ENCODE measurements around the gene ARNT2.

Gene ARNT2

DNA sequence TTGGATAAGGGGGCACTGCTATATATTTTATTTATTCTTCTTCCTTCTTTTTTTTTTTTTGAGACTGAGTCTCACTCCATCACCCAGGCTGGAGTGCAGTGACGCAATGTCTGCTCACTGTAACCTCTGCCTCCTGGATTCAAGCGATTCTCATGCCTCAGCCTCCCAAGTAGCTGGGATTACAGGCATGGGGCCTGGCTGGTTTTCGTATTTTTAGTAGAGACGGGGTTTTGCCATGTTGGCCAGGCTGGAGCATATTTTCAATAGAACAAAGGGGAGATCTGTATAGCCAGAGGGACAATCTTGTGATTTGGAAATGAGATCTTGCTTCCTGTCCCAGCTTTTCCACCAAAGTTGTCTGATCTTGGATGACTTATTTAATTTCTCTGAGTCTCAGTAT, 157.9 kb downstream of the ARNT2 start:
- no peak overlapping the region for H3K4me3 ChIP-seq (ENCODE audit: low read length)
- DNase-seq (ENCODE audit: low read depth), result peak; percentile 31
- TF ChIP-seq, protein P1, sequence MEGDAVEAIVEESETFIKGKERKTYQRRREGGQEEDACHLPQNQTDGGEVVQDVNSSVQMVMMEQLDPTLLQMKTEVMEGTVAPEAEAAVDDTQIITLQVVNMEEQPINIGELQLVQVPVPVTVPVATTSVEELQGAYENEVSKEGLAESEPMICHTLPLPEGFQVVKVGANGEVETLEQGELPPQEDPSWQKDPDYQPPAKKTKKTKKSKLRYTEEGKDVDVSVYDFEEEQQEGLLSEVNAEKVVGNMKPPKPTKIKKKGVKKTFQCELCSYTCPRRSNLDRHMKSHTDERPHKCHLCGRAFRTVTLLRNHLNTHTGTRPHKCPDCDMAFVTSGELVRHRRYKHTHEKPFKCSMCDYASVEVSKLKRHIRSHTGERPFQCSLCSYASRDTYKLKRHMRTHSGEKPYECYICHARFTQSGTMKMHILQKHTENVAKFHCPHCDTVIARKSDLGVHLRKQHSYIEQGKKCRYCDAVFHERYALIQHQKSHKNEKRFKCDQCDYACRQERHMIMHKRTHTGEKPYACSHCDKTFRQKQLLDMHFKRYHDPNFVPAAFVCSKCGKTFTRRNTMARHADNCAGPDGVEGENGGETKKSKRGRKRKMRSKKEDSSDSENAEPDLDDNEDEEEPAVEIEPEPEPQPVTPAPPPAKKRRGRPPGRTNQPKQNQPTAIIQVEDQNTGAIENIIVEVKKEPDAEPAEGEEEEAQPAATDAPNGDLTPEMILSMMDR (conservative IDR thresholded peaks at IDR 0.05; ENCODE audit: low read length), result no peak

DNA sequence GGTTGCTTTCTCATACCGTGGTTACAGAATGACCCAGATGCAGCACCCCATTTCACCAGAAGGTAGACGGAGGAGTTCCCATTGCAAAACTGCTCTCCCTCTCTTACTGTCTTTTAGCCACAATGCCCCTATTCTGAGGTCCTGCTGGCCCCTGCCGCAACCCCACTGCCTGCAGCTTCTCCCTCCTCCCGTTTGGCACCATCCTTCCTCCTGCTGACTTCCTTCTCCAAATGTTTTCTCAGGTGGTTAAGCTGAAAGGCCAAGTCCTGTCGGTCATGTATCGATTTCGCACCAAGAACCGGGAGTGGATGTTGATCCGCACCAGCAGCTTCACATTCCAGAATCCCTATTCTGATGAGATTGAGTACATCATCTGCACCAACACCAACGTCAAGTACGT, 158.7 kb downstream of the ARNT2 start:
- no peak for DNase-seq (ENCODE audit: low read depth)
- TF ChIP-seq, protein P1 (conservative IDR thresholded peaks at IDR 0.05; ENCODE audit: low read length), result no peak
- H3K4me3 ChIP-seq (ENCODE audit: low read length), result no peak overlapping the region

DNA sequence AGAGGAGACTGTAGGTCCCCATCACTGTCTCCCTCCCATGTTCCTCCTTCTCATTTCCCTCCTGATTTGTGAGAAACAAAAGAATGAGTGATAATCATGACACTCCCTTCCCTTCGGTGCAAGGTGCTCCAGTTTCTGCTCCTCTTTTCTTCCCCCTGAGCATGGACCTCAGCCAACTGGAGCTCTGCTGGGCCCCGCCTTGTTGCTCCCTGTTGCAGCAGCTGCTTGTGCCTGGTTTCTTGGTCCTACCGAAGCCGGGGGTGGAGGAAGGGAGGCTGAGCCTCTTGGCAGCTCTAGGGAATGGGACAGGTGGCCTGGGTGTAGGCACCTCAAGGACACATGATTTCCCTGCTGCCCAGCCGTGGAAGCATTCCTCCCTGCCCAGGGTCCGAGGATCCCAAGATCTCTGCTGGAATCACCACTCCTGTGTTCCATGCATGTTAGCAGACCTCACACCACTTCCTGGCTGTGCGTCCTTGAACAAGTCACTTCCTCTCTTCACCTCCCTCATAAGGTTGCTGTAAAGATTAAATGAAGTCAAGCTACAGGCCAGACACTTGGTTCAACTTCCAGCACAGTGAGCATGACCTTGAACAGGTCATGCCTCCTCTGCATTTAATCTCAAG, 159.3 kb downstream of the ARNT2 start:
- H3K4me3 ChIP-seq (ENCODE audit: low read length), result no peak overlapping the region
- DNase-seq (ENCODE audit: low read depth), result no peak
- TF ChIP-seq, protein P1 (conservative IDR thresholded peaks at IDR 0.05; ENCODE audit: low read length), result no peak

DNA sequence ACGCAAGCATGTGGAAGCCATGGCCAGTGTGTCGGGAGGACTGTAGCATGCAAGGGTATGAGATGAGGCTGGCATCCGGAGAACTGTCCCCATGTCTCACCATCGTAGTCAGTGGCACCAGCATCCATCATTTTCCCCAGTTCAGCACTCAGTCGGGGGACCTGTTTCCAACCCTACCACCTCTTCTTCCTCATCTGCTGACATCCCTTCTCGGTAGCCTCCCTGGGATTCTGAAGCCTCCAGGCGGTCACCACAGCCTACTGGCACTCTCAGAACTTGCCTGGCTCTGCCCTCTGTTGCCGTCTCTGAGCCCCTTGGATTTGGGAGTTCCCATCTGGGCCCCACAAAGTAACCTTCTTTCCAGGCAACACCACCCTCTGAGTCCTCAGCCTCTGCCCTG, 159.9 kb downstream of the ARNT2 start:
- DNase-seq (ENCODE audit: low read depth), result no peak
- TF ChIP-seq, protein P1 (conservative IDR thresholded peaks at IDR 0.05; ENCODE audit: low read length), result no peak
- no peak overlapping the region for H3K4me3 ChIP-seq (ENCODE audit: low read length)

DNA sequence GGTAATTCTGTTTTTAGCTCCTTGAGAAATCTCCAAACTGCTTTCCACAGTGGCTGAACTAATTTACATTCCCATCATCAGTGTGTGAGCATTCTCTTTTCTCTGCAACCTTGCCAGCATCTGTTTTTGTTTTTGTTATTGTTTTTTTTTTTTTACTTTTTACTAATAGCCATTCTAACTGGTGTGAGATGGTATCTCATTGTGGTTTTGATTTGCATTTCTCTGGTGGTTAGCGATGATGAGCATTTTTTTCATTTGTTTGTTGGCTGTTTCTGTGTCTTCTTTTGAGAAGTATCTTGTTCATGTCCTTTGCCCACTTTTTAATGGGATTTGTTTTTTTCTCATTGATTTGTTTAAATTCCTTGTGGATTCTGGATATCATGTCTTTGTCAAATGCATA, 161.2 kb downstream of the ARNT2 start:
- no peak overlapping the region for H3K4me3 ChIP-seq (ENCODE audit: low read length)
- TF ChIP-seq, protein P1 (conservative IDR thresholded peaks at IDR 0.05; ENCODE audit: low read length), result no peak
- DNase-seq (ENCODE audit: low read depth), result no peak

DNA sequence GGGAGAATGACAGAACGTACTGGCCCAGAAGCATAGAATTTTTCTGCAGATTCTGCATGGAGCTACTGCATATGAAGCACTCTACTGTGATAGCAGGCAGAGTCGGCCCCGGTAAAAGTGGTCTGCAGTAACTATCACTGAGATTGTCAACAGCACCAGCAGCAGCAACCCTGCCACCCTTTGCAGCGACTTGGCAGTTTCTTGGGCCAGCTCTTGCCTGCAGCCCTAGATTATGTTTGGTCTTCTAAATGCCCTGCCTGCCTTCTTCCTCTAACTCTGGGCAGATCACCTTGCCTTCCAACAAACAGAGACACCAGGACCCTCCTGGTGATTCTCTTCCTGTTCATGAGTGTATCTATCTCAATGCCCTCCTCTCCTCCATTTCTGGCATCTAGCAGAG, 161.8 kb downstream of the ARNT2 start:
- DNase-seq (ENCODE audit: low read depth), result no peak
- no peak overlapping the region for H3K4me3 ChIP-seq (ENCODE audit: low read length)
- TF ChIP-seq, protein P1 (conservative IDR thresholded peaks at IDR 0.05; ENCODE audit: low read length), result no peak

DNA sequence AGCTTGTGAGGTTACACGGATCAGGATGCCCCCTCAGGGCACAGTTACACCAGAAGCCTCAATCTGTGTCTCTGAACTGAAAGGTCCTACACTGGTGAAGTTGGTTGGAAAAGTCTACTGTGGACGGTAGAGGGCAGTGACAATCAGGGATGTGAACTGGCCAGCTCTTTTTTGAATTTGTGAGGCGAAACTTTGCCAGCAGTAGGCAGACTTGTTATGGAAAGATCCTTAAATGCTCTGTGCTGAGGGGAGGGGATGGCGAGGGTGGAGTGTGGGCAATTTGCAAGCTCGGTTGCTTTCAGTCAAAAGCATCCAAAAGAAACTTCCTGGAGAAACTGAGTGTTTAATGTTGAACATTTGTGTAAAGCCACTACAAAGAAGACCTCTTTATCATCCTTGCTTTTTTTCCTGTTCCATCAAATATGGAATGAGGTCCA, 163.6 kb downstream of the ARNT2 start:
- peak; percentile 93 for DNase-seq (ENCODE audit: low read depth)
- TF ChIP-seq, protein P1 (conservative IDR thresholded peaks at IDR 0.05; ENCODE audit: low read length), result peak; percentile 94
- H3K4me3 ChIP-seq (ENCODE audit: low read length), result no peak overlapping the region
